IMR-90 (cell line): ENCODE results near the gene UBE2O.

ENCODE experiments used
- BHLHE40 ChIP-seq: fragments of 150-350 bp; IDR thresholded peaks from 2 replicates; pipeline ENCODE4 v1.6.1; 2016; ENCODE audit warnings: mild to moderate bottlenecking, low read depth, low read length
- CEBPB ChIP-seq: IDR thresholded peaks from 2 replicates; pipeline ENCODE4 v1.6.1; 2012; ENCODE audit warnings: low read depth, low read length, improper control_type of control experiment
- CHD1 ChIP-seq: IDR thresholded peaks from 2 replicates; pipeline ENCODE4 v1.6.1; 2012; ENCODE audit warnings: low read depth, low read length, improper control_type of control experiment
- CTCF ChIP-seq: conservative IDR thresholded peaks from 2 replicates; pipeline ENCODE4 v1.5.1; 2012; ENCODE audit warnings: mild to moderate bottlenecking, low read depth, low read length, improper control_type of control experiment
- FOS ChIP-seq: fragments of 150-350 bp; IDR thresholded peaks from 2 replicates; pipeline ENCODE4 v1.6.1; 2016; ENCODE audit warnings: low read depth, low read length
- MXI1 ChIP-seq: IDR thresholded peaks from 2 replicates; pipeline ENCODE4 v1.6.1; 2012; ENCODE audit warnings: low read depth, mild to moderate bottlenecking, low read length, moderate library complexity, borderline replicate concordance
- POLR2A ChIP-seq: IDR thresholded peaks from 2 replicates; pipeline ENCODE4 v1.6.1; 2012; ENCODE audit warnings: mild to moderate bottlenecking, low read depth, low read length
- RAD21 ChIP-seq: IDR thresholded peaks from 2 replicates; pipeline ENCODE4 v1.6.1; 2012; ENCODE audit warnings: low read length, improper control_type of control experiment
- RCOR1 ChIP-seq: IDR thresholded peaks from 2 replicates; pipeline ENCODE4 v1.6.1; 2012; ENCODE audit warnings: mild to moderate bottlenecking, low read length, improper control_type of control experiment; ENCODE audit not compliant: insufficient replicate concordance
- RFX5 ChIP-seq: IDR thresholded peaks from 2 replicates; pipeline ENCODE4 v1.8.0; 2012; ENCODE audit warnings: low read depth, mild to moderate bottlenecking, low read length, moderate library complexity
- SMC3 ChIP-seq: fragments of 150-350 bp; IDR thresholded peaks from 2 replicates; pipeline ENCODE4 v1.6.1; 2016; ENCODE audit warnings: low read depth, mild to moderate bottlenecking, antibody characterized with exemption, low read length, moderate library complexity
- USF2 ChIP-seq: fragments of 150-350 bp; IDR thresholded peaks from 2 replicates; pipeline ENCODE4 v1.6.1; 2017; ENCODE audit warnings: mild to moderate bottlenecking, antibody characterized with exemption, low read length, low read depth

GRCh38 chr17:76459674-76460073 lies 6.7 kb upstream of the UBE2O start:
- TF ChIP-seq POLR2A = no peak
- no peak for TF ChIP-seq RFX5
- TF ChIP-seq CTCF = no peak
- no peak for TF ChIP-seq USF2
- no peak for TF ChIP-seq CEBPB
- no peak for TF ChIP-seq RCOR1
- no peak for TF ChIP-seq RAD21
- no peak for TF ChIP-seq MXI1
- TF ChIP-seq CHD1 = no peak
- no peak for TF ChIP-seq FOS
- no peak for TF ChIP-seq SMC3
- no peak for TF ChIP-seq BHLHE40
